Measurements from ENCODE around the gene IDE. TPM values are rescaled to one million over a fixed set of nuclear protein-coding genes. Genes with fewer than 3 reads are reported as not detected.

Gene IDE
- total RNA-seq, 4 donors from 2014 or later = 22.1 to 32.9 (median 24.4) TPM

DNA sequence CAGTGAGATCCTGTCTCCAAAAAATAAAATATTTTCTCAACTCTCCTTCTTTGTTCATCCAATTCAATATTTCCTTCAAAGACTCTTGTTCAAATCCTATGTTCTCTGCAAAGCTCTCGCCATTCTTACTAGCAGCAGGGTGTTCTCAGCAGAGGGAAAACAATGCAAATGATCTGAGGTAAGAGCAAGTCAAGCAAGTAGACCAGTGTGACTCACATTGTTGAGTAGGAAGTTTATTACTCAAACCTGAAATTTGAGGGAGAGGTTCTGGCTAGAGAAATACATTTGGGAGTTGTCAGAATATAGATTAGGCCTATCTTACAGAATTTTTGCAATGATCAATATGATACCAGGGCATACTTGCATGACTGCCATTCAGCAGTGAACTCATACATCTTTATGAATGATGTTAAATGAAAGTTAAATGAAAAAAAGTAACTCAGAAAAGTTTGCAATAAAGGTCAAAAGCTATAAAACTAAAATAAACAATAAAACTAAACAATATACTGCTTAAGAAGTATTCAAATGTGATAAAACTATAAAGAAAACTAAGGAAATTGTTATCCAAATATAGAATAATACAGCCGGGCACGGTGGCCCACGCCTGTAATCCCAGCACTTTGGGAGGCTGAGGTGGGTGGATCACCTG, 5.8 kb downstream of the IDE start:
- no peak for DNase-seq
- no peak for TF ChIP-seq POLR2AphosphoS5 (IDR thresholded peaks at IDR 0.05)
- TF ChIP-seq, protein P1, sequence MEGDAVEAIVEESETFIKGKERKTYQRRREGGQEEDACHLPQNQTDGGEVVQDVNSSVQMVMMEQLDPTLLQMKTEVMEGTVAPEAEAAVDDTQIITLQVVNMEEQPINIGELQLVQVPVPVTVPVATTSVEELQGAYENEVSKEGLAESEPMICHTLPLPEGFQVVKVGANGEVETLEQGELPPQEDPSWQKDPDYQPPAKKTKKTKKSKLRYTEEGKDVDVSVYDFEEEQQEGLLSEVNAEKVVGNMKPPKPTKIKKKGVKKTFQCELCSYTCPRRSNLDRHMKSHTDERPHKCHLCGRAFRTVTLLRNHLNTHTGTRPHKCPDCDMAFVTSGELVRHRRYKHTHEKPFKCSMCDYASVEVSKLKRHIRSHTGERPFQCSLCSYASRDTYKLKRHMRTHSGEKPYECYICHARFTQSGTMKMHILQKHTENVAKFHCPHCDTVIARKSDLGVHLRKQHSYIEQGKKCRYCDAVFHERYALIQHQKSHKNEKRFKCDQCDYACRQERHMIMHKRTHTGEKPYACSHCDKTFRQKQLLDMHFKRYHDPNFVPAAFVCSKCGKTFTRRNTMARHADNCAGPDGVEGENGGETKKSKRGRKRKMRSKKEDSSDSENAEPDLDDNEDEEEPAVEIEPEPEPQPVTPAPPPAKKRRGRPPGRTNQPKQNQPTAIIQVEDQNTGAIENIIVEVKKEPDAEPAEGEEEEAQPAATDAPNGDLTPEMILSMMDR (IDR thresholded peaks at IDR 0.05) = no peak
- TF ChIP-seq POLR2A (IDR thresholded peaks at IDR 0.05) = no peak
- no peak for TF ChIP-seq EP300 (IDR thresholded peaks at IDR 0.05; ENCODE audit: low read depth)
- H3K4me1 ChIP-seq = peaks cover 0 to 48% (median 14%) of the 10 kb centered on the region in 4 donors
- in situ Hi-C loops (cut with MboI; ENCODE audit: low pct_ligation_motif_present in 1 of 4, low pct_unique_long_range_greater_than_20kb in 1 of 4, low sequenced_read_pairs in 3 of 4) = no loop called here
- no peaks in the 10 kb centered on the region for H3K9me3 ChIP-seq
- H3K27ac ChIP-seq = no peak overlapping the region
- WGBS, 2 donors (ENCODE audit: low coverage in 1 of 2) = 13 to 55% methylated on average over 3 to 4 of the region's 4 CpGs
- H3K36me3 ChIP-seq = no peaks in the 10 kb centered on the region
- intact Hi-C loops (cut with DNase I; ENCODE audit: low total_unique reads) = no loop called here
- no peaks in the 10 kb centered on the region for H3K27me3 ChIP-seq
- no peak overlapping the region for H3K4me3 ChIP-seq

DNA sequence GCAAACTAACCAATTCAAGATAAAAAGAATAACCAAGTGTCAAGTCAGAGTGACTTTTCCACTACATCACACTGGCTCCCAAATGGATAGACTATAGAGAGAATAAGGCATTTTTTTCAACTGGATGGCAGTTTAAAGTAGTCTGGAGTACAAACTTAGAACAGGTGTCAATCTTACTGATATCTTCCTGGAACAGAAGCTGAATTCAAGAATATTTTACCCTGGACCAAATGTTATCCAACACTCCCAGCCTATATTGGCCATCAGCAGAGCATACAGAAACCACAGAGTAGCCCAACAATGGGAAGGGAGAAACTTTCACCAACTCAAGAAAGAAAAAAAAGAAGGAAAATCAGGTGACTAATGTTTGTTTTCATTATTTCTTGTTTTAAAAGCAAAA, 11.5 kb downstream of the IDE start:
- intact Hi-C loops (cut with DNase I; ENCODE audit: low total_unique reads) = no loop called here
- H3K4me3 ChIP-seq = no peak overlapping the region
- TF ChIP-seq EP300 (IDR thresholded peaks at IDR 0.05; ENCODE audit: low read depth) = no peak
- TF ChIP-seq POLR2A (IDR thresholded peaks at IDR 0.05) = no peak
- TF ChIP-seq POLR2AphosphoS5 (IDR thresholded peaks at IDR 0.05) = no peak
- TF ChIP-seq, protein P1 (IDR thresholded peaks at IDR 0.05) = no peak
- in situ Hi-C loops (cut with MboI; ENCODE audit: low pct_ligation_motif_present in 1 of 4, low pct_unique_long_range_greater_than_20kb in 1 of 4, low sequenced_read_pairs in 3 of 4) = no loop called here
- no peaks in the 10 kb centered on the region for H3K27me3 ChIP-seq
- H3K4me1 ChIP-seq = no peaks in the 10 kb centered on the region
- H3K36me3 ChIP-seq = peaks cover 0 to 11% (median 2%) of the 10 kb centered on the region in 4 donors
- no peaks in the 10 kb centered on the region for H3K9me3 ChIP-seq
- H3K27ac ChIP-seq = no peak overlapping the region
- DNase-seq = no peak

DNA sequence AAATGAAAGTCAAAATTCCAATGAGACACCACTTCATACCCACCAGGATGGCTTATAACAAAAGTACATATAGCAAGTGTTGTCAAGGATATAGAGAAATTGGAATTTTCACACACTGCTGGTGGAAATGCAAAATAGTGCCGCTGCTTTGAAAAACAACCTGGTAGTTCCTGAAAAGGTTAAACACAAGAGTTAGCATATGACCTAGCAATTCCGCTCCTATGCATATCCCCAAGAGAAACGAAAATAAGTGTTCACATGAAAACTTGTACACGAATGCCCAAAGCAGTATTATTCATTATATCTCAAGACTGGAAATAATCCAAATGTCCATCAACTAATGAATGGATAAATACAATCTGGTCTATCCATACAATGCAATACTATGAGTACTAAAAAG, 14.8 kb downstream of the IDE start:
- H3K9me3 ChIP-seq = peaks cover 0 to 5% of the 10 kb centered on the region in 2 donors
- no peaks in the 10 kb centered on the region for H3K4me1 ChIP-seq
- in situ Hi-C loops (cut with MboI; ENCODE audit: low pct_ligation_motif_present in 1 of 4, low pct_unique_long_range_greater_than_20kb in 1 of 4, low sequenced_read_pairs in 3 of 4) = no loop called here
- DNase-seq = no peak
- no peak overlapping the region for H3K27ac ChIP-seq
- H3K27me3 ChIP-seq = no peaks in the 10 kb centered on the region
- H3K4me3 ChIP-seq = no peak overlapping the region
- no peak for TF ChIP-seq POLR2A (IDR thresholded peaks at IDR 0.05)
- TF ChIP-seq EP300 (IDR thresholded peaks at IDR 0.05; ENCODE audit: low read depth) = no peak
- TF ChIP-seq, protein P1 (IDR thresholded peaks at IDR 0.05) = no peak
- no peak for TF ChIP-seq POLR2AphosphoS5 (IDR thresholded peaks at IDR 0.05)
- intact Hi-C loops (cut with DNase I; ENCODE audit: low total_unique reads) = no loop called here
- 87 to 97% methylated on average over 3 to 4 of the region's 4 CpGs for WGBS, 2 donors (ENCODE audit: low coverage in 1 of 2)
- peaks cover 0 to 23% (median 5%) of the 10 kb centered on the region in 4 donors for H3K36me3 ChIP-seq

DNA sequence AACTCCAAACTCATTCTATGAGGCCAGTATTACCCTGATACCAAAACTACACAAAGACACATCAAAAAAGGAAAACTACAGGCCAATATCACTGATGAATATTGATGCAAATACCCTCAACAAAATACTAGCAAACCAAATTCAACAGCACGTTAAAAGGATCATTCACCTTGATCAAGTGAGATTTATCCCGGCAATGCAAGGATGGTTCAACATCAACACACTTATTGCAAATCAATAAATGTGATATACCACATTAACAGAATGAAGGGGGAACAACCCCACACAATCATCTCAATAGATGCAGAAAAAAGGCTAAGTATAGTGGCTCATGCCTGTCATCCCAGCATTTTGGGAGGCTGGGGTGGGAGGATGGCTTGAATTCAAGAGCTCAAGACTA, 19.9 kb downstream of the IDE start:
- whole genome bisulfite sequencing, 2 donors (ENCODE audit: low coverage in 1 of 2) = 99% methylated on average over 2 of the region's 2 CpGs; no CpG with 5 or more reads in 1 of the 2 donors
- no peak overlapping the region for H3K27ac ChIP-seq
- no peaks in the 10 kb centered on the region for H3K27me3 ChIP-seq

More for the DNA sequence above, 19.9 kb downstream of the IDE start:
- Histone ChIP-seq H3K4me3 (no peak overlapping the region), H3K4me1 (no peaks in the 10 kb centered on the region), H3K36me3 (peaks cover 0 to 24% (median 6%) of the 10 kb centered on the region in 4 donors), H3K9me3 (peaks cover 0 to 10% of the 10 kb centered on the region in 2 donors)
- no peak for TF ChIP-seq EP300 (IDR thresholded peaks at IDR 0.05; ENCODE audit: low read depth)
- TF ChIP-seq, protein P1 (IDR thresholded peaks at IDR 0.05) = no peak
- no peak for TF ChIP-seq POLR2AphosphoS5 (IDR thresholded peaks at IDR 0.05)
- no peak for TF ChIP-seq POLR2A (IDR thresholded peaks at IDR 0.05)
- in situ Hi-C loops (cut with MboI; ENCODE audit: low pct_ligation_motif_present in 1 of 4, low pct_unique_long_range_greater_than_20kb in 1 of 4, low sequenced_read_pairs in 3 of 4) = no loop called here
- intact Hi-C loops (cut with DNase I; ENCODE audit: low total_unique reads) = no loop called here
- DNase-seq = no peak

All from transverse colon (tissue), 4 donors.